OCI-LY1 (cell line): Measurements from ENCODE around the gene C14orf180.

Experiments
- H2AFZ ChIP-seq: fragments of 200-600 bp; sonication (generic), shearing (Covaris generic); 2 replicates; pipeline ENCODE4 v1.6.0; 2014; ENCODE audit warnings: antibody characterized with exemption, mild to moderate bottlenecking, low read length
- H3F3A ChIP-seq: fragments of 200-600 bp; sonication (generic), shearing (Covaris generic); 2 replicates; pipeline ENCODE4 v1.6.0; 2014; ENCODE audit warnings: mild to moderate bottlenecking, antibody characterized with exemption, low read length, moderate library complexity; ENCODE audit not compliant: insufficient read depth
- H3K27ac ChIP-seq: fragments of 200-600 bp; sonication (generic); 2 replicates; pipeline ENCODE4 v1.5.1; 2014; ENCODE audit warnings: low read length, mixed run types, mild to moderate bottlenecking, low read depth; ENCODE audit not compliant: poor library complexity, severe bottlenecking
- H3K27me3 ChIP-seq: fragments of 200-600 bp; sonication (generic); 2 replicates; pipeline ENCODE4 v1.6.0; 2014; ENCODE audit warnings: antibody characterized with exemption, mild to moderate bottlenecking, low read length, moderate library complexity; ENCODE audit not compliant: insufficient read depth
- H3K36me3 ChIP-seq: fragments of 200-600 bp; sonication (generic); 2 replicates; pipeline ENCODE4 v1.6.1; 2014; ENCODE audit warnings: mild to moderate bottlenecking, antibody characterized with exemption, low read length, moderate library complexity, mixed read lengths; ENCODE audit not compliant: insufficient read depth
- H3K4me1 ChIP-seq: fragments of 200-600 bp; sonication (generic); 2 replicates; pipeline ENCODE4 v1.5.1; 2014; ENCODE audit warnings: mild to moderate bottlenecking, low read length, moderate library complexity; ENCODE audit not compliant: insufficient read depth, severe bottlenecking
- H3K4me2 ChIP-seq: fragments of 200-600 bp; sonication (generic), shearing (Covaris generic); 2 replicates; pipeline ENCODE4 v1.6.1; 2014; ENCODE audit warnings: low read length
- H3K4me3 ChIP-seq: fragments of 200-600 bp; sonication (generic); 2 replicates; pipeline ENCODE4 v1.5.1; 2014; ENCODE audit warnings: low read length, low read depth, mild to moderate bottlenecking, mixed read lengths; ENCODE audit not compliant: poor library complexity, severe bottlenecking
- H3K79me2 ChIP-seq: fragments of 200-600 bp; shearing (Covaris generic); 2 replicates; pipeline ENCODE4 v1.6.1; 2016; ENCODE audit warnings: mixed run types, low read length, mixed read lengths; ENCODE audit not compliant: insufficient read depth
- H3K9ac ChIP-seq: fragments of 200-600 bp; sonication (generic), shearing (Covaris generic); 2 replicates; pipeline ENCODE4 v1.6.1; 2014; ENCODE audit warnings: mild to moderate bottlenecking, low read length, mixed read lengths
- H3K9me2 ChIP-seq: fragments of 200-600 bp; sonication (generic), shearing (Covaris generic); 2 replicates; pipeline ENCODE4 v1.6.1; 2014; ENCODE audit warnings: low read depth, mild to moderate bottlenecking, low read length, mixed read lengths
- H3K9me3 ChIP-seq: fragments of 200-600 bp; shearing (Covaris generic); 2 replicates; pipeline ENCODE4 v1.6.1; 2014; ENCODE audit warnings: low read length, mixed read lengths
- H4K20me1 ChIP-seq: fragments of 200-600 bp; sonication (generic), shearing (Covaris generic); 2 replicates; pipeline ENCODE4 v1.6.0; 2016; ENCODE audit warnings: mild to moderate bottlenecking, low read length; ENCODE audit not compliant: insufficient read depth
- CTCF ChIP-seq: fragments of 200-600 bp; sonication (generic), shearing (Covaris generic); IDR thresholded peaks from 2 replicates; pipeline ENCODE4 v1.5.1; 2017; ENCODE audit warnings: mild to moderate bottlenecking, antibody characterized with exemption, low read length, moderate library complexity, mixed read lengths
- EZH2 ChIP-seq: fragments of 200-600 bp; sonication (generic), shearing (Covaris generic); IDR thresholded peaks from 2 replicates; pipeline ENCODE4 v1.8.0; 2017; ENCODE audit warnings: borderline replicate concordance, mixed run types, mild to moderate bottlenecking, antibody characterized with exemption, low read length, moderate library complexity, mixed read lengths

C14orf180 gene

GRCh38 chr14:104555430-104556255 is 23.9 kb upstream of the C14orf180 start:
- no peaks in the 10 kb centered on the region for H3F3A ChIP-seq
- peaks cover 6% of the 10 kb centered on the region for H3K27me3 ChIP-seq
- H3K27ac ChIP-seq: no peak overlapping the region
- H3K9me3 ChIP-seq: no peaks in the 10 kb centered on the region
- TF ChIP-seq EZH2 (no peak), CTCF (no peak)
- H4K20me1 ChIP-seq: no peaks in the 10 kb centered on the region
- no peak overlapping the region for H3K4me2 ChIP-seq
- H3K9ac ChIP-seq: no peak overlapping the region
- H3K4me3 ChIP-seq: no peak overlapping the region
- no peak overlapping the region for H2AFZ ChIP-seq
- H3K79me2 ChIP-seq: no peaks in the 10 kb centered on the region
- no peaks in the 10 kb centered on the region for H3K36me3 ChIP-seq
- H3K9me2 ChIP-seq: no peaks in the 10 kb centered on the region
- H3K4me1 ChIP-seq: no peaks in the 10 kb centered on the region

- no peaks in the 10 kb centered on the region for H3K9me2 ChIP-seq
Observed at GRCh38 chr14:104556256-104557021, 23.1 kb upstream of the C14orf180 start.

GRCh38 chr14:104557086-104557485 is 22.5 kb upstream of the C14orf180 start:
- no peaks in the 10 kb centered on the region for H3K9me2 ChIP-seq
- H2AFZ ChIP-seq: no peak overlapping the region
- no peaks in the 10 kb centered on the region for H3K4me1 ChIP-seq
- no peak for TF ChIP-seq EZH2
- TF ChIP-seq CTCF: no peak
- peaks cover 6% of the 10 kb centered on the region; the same call in 1 of the 2 replicates for H3K27me3 ChIP-seq
- no peak overlapping the region for H3K9ac ChIP-seq
- no peak overlapping the region for H3K4me3 ChIP-seq
- H3K27ac ChIP-seq: no peak overlapping the region
- no peaks in the 10 kb centered on the region for H3K36me3 ChIP-seq
- no peaks in the 10 kb centered on the region for H3K79me2 ChIP-seq
- H4K20me1 ChIP-seq: no peaks in the 10 kb centered on the region
- no peaks in the 10 kb centered on the region for H3F3A ChIP-seq
- H3K9me3 ChIP-seq: no peaks in the 10 kb centered on the region
- H3K4me2 ChIP-seq: no peak overlapping the region

More at GRCh38 chr14:104556256-104557021, 23.1 kb upstream of the C14orf180 start:
- Histone ChIP-seq H3K9ac (no peak overlapping the region), H3K4me1 (no peaks in the 10 kb centered on the region), H3K9me3 (no peaks in the 10 kb centered on the region), H3K27ac (no peak overlapping the region), H3K36me3 (no peaks in the 10 kb centered on the region), H2AFZ (no peak overlapping the region), H3K4me2 (no peak overlapping the region), H3K27me3 (peaks cover 6% of the 10 kb centered on the region; the same call in 1 of the 2 replicates), H3K79me2 (no peaks in the 10 kb centered on the region), H3F3A (no peaks in the 10 kb centered on the region), H4K20me1 (no peaks in the 10 kb centered on the region), H3K4me3 (no peak overlapping the region)
- TF ChIP-seq CTCF: no peak
- TF ChIP-seq EZH2: no peak
